Globus pallidus (tissue), 1 donor: ENCODE data around the gene GRHPR.
"Not testable (repeated sequence)": the region's sequence is repeated elsewhere in the genome, so short reads cannot be mapped to it uniquely, and the experiment has no call there.

Experiments used
- DNase-seq: peaks from one replicate; pipeline ENCODE4 v3.0.0-alpha.2; 2015; ENCODE audit warnings: low spot score

GRHPR gene

DNA sequence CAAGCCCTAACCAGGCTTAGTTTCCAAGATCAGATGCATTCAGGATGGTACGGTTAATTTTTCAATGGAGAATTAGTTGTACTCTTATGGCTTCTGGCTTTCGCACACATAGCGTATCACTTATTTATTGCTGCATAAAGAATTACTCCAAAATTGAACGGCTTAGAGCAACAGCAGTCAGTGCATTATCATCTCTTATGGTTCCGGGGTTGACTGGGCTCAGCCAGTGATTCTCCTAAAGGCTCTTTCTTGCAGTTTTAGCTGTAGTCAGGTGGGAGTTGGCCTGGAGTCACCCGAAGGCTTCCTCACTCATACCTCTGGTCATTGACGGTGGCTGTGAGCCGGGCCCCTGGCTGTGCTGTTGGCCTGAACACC lies 595 bp upstream of the GRHPR start:
- DNase-seq = no peak

DNA sequence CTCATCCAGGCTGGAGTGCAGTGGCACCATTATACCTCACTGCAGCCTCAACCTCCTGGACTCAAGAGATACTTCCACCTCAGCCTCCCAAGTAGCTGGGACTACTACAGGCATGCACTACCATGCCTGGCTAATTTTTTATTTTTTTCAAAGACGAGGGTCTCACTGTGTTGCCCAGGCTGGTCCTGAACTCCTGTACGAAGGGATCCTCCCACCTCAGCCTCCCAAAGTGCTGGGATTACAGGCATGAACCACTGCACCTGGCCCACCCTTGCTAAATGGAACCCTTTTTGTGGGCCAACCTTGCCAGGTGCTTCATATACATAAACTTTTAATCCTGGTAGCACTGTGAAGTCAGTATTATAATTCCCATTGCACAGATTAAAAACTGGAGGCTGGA lies 1.0 kb downstream of the GRHPR start:
- DNase-seq = no peak

DNA sequence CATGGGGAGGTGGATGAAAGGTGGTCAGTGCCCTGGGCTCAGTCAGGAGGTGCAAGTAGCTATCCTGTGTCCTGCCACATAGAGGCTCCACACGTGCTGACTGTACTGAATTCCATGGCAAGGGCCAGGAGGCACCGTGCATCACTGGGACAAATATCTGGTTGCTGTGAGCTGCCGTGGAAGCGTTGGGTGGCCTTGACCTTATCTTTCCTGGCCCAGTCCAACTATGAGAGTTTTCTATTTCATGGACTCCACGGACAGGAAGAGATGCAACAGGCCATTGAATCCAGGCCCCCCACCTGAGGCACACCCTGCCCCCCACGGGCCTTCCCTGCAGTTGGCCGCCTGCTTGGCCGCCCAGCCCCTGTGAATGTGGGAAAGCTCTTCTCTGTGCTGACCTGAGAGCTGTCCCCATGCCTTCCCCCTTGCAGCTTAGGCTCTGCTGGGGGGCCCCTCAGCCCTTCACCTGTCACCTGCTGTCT lies 1.7 kb downstream of the GRHPR start:
- DNase-seq = no peak

DNA sequence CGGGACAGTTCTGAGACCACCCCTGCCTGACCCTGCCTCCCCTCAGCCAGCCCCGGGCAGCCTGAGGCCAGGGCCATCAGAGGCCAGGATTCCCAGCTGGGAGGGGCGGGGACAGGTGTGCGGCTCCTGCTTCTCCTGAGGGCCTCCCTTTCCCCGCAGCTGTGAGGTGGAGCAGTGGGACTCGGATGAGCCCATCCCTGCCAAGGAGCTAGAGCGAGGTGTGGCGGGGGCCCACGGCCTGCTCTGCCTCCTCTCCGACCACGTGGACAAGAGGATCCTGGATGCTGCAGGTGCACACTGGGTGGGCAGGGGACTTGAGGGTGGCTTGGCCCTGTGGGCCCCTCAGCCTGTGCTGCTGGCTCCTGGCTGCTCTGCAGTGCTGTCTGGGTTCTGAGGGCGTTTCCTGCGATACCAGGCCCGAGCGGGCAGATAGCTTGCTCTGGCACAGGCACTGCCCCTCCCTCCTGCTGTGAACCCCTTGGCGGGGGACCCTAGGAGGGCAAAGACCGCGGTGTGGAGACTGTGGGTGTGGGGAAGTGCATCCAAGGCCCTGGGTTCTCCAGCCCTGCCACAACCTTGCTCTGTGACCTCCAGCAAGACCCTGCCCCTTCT lies 2.3 kb downstream of the GRHPR start:
- no peak for DNase-seq

DNA sequence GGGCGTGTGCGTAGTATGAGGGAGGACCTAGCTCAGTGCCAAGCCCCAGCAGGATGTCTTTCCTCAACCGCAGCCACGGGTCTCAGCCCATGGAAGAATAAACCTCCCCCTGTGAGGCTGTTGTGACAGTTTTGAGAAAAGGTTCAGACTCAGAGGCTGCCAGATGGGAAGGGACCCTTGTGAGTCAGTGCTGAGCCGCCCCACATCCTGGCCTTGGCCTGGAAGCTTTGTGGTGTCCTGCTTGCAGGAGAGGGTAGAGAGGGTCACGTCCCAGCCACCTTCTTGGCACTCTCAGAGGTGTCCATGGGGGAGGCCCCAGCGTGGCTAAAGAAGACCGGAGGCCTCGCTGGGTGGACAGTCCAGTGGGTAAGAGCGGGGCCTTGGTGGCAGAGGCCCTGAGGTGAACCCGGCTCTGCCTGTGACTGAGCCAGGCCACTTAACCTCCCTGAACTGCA lies 2.8 kb downstream of the GRHPR start:
- no peak for DNase-seq

DNA sequence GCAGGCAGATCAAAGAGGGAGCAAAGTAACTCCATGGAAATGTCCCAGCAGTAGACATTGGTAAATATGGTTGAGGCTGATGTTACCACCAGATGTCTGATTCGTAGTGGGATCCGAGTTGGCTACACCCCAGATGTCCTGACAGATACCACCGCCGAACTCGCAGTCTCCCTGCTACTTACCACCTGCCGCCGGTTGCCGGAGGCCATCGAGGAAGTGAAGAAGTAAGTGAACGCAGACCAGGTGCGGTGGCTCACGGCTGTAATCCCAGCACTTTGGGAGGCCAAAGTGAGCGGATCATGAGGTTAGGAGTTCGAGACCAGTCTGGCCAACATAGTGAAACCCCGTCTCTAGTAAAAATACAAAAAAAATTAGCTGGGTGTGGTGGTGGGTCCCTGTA lies 3.9 kb downstream of the GRHPR start:
- DNase-seq = not testable (repeated sequence)

DNA sequence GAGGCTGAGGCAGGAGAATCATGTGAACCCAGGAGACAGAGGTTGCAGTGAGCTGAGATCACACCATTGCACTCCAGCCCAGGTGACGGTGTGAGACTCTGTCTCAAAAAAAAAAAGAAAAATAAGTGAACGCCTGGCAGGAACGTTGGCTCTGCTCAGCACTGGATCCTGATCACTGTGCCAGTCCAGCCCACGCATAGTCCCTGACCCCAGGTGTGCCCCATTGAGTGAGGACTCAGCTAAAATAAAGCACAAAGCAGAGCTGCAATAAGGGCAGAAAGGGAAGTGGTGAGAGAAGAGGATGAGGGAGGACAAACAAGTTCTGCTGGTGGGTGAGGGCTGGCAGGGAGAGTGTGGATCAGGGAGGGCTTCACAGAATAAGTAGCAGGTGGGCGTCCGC lies 4.3 kb downstream of the GRHPR start:
- DNase-seq = no peak

DNA sequence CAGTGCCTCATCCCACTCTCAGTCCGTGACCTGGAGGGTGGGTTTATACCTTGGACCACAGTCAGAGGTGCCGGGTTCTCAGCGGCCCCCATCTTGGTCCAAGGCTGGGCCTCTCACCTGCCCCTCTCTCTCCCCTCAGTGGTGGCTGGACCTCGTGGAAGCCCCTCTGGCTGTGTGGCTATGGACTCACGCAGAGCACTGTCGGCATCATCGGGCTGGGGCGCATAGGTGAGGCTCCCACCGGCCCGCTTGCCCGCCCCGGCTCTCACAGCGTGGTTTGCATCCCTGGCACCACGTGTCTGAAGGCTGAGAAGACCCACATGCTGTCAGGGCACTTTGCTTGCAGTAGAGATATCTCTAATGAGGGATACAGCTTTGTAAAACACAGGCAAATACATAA lies 5.8 kb downstream of the GRHPR start:
- no peak for DNase-seq

DNA sequence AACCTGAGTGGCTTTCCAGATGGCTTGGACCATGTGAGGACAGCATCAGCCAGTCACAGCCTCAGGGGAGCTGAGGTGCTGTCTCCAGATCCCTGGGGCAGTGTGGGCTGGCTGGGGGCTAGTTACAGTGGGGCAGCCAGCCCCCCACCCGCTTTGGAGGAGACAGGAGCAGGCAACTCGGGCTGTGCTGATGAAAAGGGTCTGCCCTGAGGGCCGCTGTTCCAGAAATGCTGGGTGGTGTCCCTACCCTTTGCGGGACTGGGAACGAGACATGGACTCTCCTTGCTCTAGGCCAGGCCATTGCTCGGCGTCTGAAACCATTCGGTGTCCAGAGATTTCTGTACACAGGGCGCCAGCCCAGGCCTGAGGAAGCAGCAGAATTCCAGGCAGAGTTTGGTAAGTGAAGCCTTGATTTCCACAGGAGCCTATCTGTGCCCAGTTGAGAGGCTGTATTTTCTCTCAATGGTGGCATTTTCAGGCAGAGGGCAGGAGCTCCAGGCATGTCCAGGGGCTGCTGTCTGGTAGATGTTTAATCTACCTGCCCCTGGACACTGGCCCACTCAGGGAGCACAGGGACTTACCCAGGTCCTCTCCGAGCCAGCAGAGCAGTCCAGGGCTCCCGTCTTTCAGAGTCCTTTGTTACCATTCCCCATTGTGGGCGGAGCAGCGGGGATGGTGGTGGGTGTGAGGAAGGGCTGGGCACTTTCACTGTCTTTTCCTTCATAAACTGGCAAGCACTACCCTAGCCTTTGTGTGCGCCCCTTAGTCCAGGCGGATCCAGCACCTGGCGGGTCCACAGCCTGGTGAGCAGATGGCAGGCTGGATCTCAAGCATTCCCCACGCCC lies 7.2 kb downstream of the GRHPR start:
- DNase-seq = no peak

DNA sequence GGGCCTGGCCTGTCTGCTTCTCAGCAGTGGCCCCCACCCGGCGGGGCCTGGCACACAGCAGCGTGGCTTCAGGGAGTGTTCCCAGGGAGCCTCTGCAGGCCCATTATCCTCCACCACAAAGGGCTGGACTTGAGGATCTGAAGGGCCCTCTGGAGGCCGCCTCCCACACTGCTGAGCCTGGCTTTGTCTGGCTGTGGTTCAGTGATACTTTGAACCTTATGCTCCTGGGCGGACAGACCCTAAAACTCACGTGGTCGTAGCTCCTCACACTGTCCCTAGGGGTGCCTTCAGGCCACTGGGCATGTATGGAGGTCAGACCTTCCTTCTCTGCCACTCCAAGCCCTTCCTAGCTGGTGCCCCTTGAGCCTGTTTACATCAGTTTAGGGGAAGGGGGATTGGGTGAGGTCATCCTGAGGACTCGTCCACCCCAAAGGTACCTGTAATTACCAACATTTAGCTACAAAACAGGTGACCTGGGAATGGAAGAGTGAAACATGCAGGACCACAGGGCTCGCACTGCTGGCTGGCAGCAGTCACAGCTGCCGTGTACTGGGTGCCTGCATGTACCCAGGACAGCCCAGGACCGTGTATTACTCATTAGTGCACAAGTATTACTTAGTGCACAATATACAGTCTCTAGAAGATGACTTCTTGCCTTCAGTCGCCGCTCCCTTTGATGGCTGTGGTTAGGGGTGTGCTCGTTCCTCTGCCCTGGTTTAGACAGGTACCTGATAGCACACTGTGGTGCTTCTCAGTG lies 8.5 kb downstream of the GRHPR start:
- peak; percentile 94 for DNase-seq

DNA sequence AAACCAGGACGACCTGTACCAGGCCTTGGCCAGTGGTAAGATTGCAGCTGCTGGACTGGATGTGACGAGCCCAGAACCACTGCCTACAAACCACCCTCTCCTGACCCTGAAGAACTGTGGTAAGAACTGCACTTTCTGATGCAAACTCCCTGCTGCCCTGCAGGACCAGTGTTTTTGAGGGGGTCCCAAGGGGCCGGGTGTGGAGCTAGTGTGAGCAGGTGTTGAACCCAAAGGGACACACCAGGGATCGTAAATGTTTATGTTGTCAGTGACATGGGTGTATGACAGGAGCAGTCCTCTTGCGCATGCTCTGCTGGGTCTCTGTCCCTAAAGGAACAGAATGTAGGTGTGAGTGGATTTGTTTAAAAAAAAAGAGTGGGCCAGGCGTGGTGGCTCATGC lies 9.5 kb downstream of the GRHPR start:
- DNase-seq = peak; percentile 29

DNA sequence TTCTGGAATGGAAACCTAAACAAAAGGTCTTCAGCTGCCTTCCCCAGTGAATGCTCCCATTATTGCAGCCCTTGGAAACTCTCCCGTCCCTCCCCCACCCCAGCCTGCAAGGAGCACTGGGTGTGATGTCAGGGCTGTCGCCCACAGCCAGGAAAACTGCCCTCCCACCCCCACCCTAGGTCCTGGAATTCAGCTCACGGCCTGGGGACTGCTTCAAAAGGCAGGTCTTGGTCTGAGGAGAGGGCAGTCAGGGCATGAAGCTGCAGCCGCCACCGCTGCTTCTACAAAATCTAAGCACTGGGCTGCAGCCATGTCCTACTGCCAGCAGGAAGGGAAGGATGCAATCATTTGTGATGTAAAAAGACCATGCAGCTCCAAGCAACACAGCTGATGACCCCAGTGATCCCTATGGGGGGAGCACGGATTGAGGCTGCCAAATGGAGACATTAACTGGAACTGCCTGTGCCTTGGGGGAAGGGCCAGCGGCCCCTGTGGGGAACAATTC lies 11.4 kb downstream of the GRHPR start:
- DNase-seq = peak; percentile 97

DNA sequence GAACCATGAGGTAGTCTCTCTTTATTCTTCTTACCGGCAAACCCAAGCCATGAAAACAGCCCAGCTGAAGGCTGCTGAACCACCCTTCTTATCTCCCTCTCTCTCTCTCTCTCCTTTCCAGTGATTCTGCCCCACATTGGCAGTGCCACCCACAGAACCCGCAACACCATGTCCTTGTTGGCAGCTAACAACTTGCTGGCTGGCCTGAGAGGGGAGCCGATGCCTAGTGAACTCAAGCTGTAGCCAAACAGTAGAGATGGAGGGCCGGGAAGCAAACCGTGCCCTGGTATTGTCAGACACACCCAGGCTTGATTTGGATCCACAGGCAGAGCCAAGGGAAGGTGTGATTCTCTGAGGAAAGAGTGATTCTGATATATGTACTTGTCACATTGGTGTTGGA lies 14.0 kb downstream of the GRHPR start:
- DNase-seq = peak; percentile 49

DNA sequence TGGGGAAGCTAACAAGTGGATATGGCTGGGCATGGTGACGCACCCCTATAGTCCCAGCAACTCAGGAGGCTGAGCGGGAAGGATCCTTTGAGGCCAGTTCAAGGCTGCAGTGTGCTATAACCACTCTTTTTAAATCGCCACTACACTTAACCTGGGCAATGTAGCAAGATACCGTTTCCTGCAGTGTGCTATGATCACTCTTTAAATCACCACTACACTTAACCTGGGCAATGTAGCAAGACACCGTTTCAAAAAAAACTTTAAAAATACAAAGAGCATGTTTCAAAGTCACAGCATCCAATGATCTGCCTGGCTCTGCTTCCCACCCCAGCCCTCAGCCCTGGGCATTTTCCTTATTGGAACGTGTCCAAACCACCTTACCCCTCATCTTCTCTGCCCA lies 14.5 kb downstream of the GRHPR start:
- no peak for DNase-seq

DNA sequence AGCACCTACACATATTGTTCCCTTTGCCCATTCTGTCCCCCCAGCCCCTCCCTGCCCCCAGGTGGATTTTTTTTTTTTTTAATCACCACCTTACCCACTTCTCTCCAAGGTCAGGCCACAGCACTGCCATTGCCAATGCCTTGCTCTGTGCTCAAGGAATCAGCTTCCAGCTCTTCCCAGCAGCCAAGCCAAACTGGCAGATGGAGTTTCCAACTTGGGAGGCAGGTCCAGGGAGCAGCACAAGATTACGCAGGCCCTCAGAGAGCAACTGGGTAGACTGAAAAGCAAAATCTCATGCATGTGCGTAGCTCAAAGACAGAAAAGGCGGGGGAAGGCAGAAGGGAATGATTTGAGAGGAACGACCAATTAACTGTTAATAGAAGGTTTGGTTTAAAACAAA lies 15.1 kb downstream of the GRHPR start:
- peak; percentile 50 for DNase-seq

DNA sequence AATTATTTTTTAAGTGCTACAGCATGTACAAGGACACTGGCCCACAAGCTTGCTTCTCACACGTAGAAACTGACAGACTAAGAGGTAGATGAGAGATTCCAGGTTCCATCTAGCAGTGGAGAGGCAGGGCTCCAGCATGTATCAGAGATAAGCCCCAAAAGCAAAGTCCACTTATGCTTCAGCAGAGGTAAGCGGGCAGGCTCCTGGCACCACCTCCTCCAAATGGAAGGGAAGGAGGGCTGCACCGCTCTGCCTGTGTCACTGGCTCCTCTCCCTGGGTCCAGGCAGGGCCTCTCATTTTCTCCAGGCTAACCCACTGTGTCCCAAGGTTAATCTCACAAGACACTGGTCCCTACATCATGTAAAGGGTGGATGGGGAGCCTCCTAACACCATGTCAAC lies 15.9 kb downstream of the GRHPR start:
- no peak for DNase-seq

DNA sequence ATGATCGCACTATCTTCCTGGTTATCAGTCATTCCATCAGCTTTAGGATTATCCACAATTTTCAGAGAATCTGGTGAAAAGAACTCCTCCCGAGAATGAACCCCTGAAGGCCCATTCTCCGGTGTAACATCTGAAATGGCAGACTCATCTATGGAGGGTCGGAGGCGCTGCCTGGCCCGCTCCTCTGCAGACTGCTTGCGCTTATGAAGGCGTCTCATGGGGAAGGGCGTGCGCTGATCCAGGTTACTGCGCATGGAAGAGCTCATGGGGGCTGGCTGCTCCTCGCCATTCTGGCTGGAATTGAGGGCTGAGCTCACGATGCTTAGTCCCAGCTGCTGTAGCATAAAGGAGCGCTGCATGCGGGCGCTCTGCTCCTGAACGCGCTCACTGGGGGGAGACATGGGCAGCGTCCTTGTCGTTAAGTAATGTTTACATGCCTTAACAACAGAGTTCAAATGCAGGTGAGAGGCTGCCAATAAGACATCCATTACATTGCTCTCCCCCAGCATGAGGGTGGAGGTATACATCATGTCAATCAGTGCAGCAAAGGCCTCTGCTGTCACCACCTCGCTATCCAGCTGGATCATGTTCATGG lies 19.4 kb downstream of the GRHPR start:
- no peak for DNase-seq

DNA sequence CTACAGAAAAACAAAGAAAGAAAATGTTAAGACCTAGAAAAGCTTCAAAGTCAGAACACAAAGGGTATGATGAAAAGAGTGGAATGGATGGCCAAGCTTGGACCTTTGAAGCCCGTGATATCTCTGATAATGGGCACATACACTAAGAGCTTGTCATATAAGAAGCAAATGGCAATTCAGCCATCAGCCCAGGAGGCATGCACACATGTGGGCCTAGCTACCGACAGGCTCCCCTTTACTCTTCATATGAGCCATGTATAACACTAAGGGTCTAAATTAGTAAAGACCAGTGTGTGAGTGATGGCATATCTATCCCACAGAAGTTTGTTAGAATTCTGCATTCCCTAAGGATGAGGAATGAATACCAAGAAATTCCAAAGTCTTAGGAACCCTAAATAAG lies 20.1 kb downstream of the GRHPR start:
- DNase-seq = no peak

DNA sequence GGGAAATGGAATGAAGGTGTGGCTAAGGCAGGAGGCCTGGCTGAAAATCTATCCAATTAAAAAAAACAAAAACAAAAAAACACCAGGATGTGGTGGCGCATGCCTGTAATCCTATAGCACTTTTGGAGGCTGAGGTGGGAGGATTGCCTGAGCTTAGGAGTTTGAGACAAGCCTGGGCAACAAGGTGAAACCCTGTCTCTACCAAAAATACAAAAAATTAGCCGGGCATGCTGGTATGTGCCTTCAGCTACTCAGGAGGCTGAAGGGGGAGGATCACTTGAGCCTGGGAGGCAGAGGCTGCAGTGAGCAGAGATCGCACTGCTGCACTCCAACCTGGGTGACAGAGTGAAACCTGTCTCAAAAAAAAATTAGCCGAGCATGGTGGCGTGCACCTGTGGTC lies 21.1 kb downstream of the GRHPR start:
- no peak for DNase-seq

DNA sequence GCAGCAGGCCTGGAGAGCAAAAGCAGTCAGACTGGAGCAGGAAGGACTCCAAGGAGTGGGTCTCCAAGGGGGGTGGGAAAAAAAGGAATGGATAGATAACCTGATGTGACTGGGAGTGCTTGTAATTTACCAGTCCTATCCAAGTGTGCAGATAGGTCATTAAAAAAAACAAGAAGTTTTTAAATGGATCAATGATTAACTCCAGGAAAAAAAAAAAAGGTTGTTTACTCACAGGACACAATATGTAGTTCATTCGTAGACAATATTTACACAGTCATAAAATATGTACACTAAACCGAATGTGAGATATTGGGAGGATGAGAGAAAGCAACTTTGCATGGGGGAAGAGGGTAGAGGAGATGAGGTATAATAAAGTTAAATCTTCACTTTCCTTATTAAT lies 22.4 kb downstream of the GRHPR start:
- DNase-seq = no peak

DNA sequence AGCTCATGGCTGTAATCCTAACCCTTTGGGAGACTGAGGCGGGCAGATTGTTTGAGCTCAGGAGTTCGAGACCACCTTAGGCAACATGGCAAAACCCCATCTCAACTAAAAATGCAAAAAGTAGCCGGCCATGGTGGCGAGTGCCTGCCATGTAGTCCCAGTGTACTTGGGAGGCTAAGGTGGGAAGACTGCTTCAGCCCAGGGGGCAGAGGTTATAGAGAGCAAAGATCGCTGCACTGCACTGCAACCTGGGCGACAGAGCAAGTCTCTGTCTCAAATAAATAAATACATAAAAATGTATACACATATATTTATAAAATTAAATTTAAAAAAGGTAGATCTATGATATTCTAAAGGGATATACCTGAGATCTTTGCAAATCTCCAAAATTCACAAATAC lies 23.3 kb downstream of the GRHPR start:
- no peak for DNase-seq

DNA sequence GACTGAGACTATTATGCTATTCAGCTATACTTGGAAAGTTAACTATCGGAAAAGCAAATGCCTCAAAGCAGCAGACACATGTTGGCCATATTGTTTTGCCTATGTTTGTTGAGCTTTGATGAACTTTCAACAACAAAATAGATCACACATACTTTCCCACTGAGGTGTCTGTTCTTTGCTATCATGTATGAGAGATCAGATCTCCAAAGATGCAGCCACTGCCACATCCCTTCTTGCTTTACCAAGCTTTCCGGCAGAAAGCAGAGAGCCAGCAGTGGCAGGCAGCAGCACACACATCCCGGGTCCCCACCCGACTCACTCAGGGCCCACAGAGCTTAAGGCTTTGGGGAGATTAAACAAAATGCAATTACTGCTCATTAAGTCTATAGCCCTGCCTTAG lies 23.9 kb downstream of the GRHPR start:
- no peak for DNase-seq
